Endothelial cell of umbilical vein (primary cell): Measurements from ENCODE around the gene MFSD6. TPM values are rescaled to one million over a fixed set of nuclear protein-coding genes. Genes with fewer than 3 reads are reported as not detected.

Experiments
- BruUV-seq: library from RNA; stranded (reverse); fragments of 400-500 nt; replicated peaks from 2 replicates; lab custom pipeline; 2021; lab: Mats Ljungman, UMichigan
- CTCF ChIA-PET: fragments of 300-600, 350-600 bp; sonication (Branson Sonifier 250); formaldehyde crosslinking; loops from one replicate; lab custom pipeline; 2021; ENCODE audit warnings: antibody characterized with exemption, inconsistent platforms; lab: Charles Lee
- POLR2A ChIA-PET: fragments of 300-600, 350-600 bp; sonication (Branson Sonifier 250); formaldehyde crosslinking; loops from one replicate; lab custom pipeline; 2021; ENCODE audit warnings: antibody characterized with exemption, inconsistent platforms; lab: Charles Lee
- DNase-seq: peaks from one replicate; pipeline ENCODE4 v3.0.0-alpha.2; 2011; ENCODE audit warnings: low read depth, low spot score
- FAIRE-seq: peaks from 2 replicates; lab custom pipeline; 2011; peaks lifted over from hg19 to GRCh38; lab: Jason Lieb, UNC
- H2AFZ ChIP-seq: 2 replicates; pipeline ENCODE4 v1.6.0; 2012; ENCODE audit warnings: low read depth, low read length, control low read depth, inconsistent platforms
- H3K27ac ChIP-seq: 2 replicates; pipeline ENCODE4 v1.5.1; 2011; ENCODE audit warnings: low read depth, mild to moderate bottlenecking, control low read depth, low read length, moderate library complexity; ENCODE audit not compliant: insufficient read depth
- H3K27me3 ChIP-seq, 2 experiments: 2 replicates each; pipeline versions ENCODE4 v1.6.0 to v1.6.1; 2011; ENCODE audit warnings: low read length in 2 of 2, mixed read lengths in 1 of 2; ENCODE audit not compliant: control insufficient read depth in 2 of 2, insufficient read depth in 2 of 2
- H3K36me3 ChIP-seq, 2 experiments: 2 replicates in 1 of 2; 3 replicates in 1 of 2; pipeline ENCODE4 v1.5.1; 2011; ENCODE audit warnings: low read length in 2 of 2, mild to moderate bottlenecking in 1 of 2, moderate library complexity in 1 of 2; ENCODE audit not compliant: control insufficient read depth in 2 of 2, insufficient read depth in 2 of 2; ENCODE audit errors: extremely low read depth in 1 of 2
- H3K4me1 ChIP-seq: 3 replicates; pipeline ENCODE4 v1.5.1; 2011; ENCODE audit warnings: mild to moderate bottlenecking, low read length; ENCODE audit not compliant: control insufficient read depth, insufficient read depth; ENCODE audit errors: extremely low read depth
- H3K4me2 ChIP-seq: 2 replicates; pipeline ENCODE4 v1.6.1; 2011; ENCODE audit warnings: low read length, control low read depth, mixed read lengths; ENCODE audit not compliant: insufficient read depth
- H3K4me3 ChIP-seq, 3 experiments: fragments of 200-600 bp in 1 of 3; sonication (generic), shearing (Covaris generic) in 1 of 3; replicated peaks in 1 of 3; 2 replicates each; pipeline ENCODE4 v1.5.1; 2011 to 2016; ENCODE audit warnings: control low read depth in 3 of 3, low read length in 3 of 3, mild to moderate bottlenecking in 2 of 3, inconsistent platforms in 1 of 3, low read depth in 1 of 3, moderate library complexity in 1 of 3; ENCODE audit not compliant: insufficient read depth in 1 of 3
- H3K79me2 ChIP-seq: 2 replicates; pipeline ENCODE4 v1.6.0; 2012; ENCODE audit warnings: low read length, inconsistent platforms; ENCODE audit not compliant: control insufficient read depth, insufficient read depth
- H3K9ac ChIP-seq: replicated peaks from 2 replicates; pipeline ENCODE3; 2011; ENCODE audit warnings: low read length, control low read depth; ENCODE audit not compliant: insufficient read depth; ENCODE audit errors: extremely low read depth
- H3K9me1 ChIP-seq: replicated peaks from 3 replicates; pipeline ENCODE4 v1.6.0; 2011; ENCODE audit warnings: mild to moderate bottlenecking, low read length; ENCODE audit not compliant: control insufficient read depth, insufficient read depth; ENCODE audit errors: extremely low read depth
- H3K9me3 ChIP-seq: replicated peaks from 2 replicates; pipeline ENCODE4 v1.5.1; 2012; ENCODE audit warnings: low read length, inconsistent platforms; ENCODE audit not compliant: control insufficient read depth, insufficient read depth
- H4K20me1 ChIP-seq: replicated peaks from 2 replicates; pipeline ENCODE3; 2011; ENCODE audit warnings: mild to moderate bottlenecking, low read length; ENCODE audit not compliant: control insufficient read depth, insufficient read depth; ENCODE audit errors: extremely low read depth
- EZH2 ChIP-seq: IDR thresholded peaks from 2 replicates; pipeline ENCODE4 v1.6.1; 2012; ENCODE audit warnings: borderline replicate concordance, low read depth, mild to moderate bottlenecking, moderate library complexity, low read length, inconsistent platforms; ENCODE audit not compliant: severe bottlenecking
- FOS ChIP-seq: IDR thresholded peaks from 2 replicates; pipeline ENCODE4 v1.6.1; 2011; ENCODE audit warnings: mild to moderate bottlenecking, low read length, moderate library complexity, borderline replicate concordance; ENCODE audit not compliant: insufficient read depth
- GATA2 ChIP-seq: IDR thresholded peaks from 2 replicates; pipeline ENCODE4 v1.7.0; 2011; ENCODE audit warnings: low read depth, mild to moderate bottlenecking, moderate library complexity, mixed read lengths, low read length; ENCODE audit not compliant: insufficient read length, insufficient read depth
- JUN ChIP-seq: IDR thresholded peaks from 2 replicates; pipeline ENCODE4 v1.6.1; 2011; ENCODE audit warnings: borderline replicate concordance, low read depth; ENCODE audit not compliant: insufficient read length, insufficient read depth
- MAX ChIP-seq: IDR thresholded peaks from 2 replicates; pipeline ENCODE4 v1.6.1; 2011; ENCODE audit not compliant: insufficient read depth, insufficient read length
- MYC ChIP-seq: IDR thresholded peaks from one replicate; pipeline ENCODE4 v1.6.1; 2011; ENCODE audit warnings: mild to moderate bottlenecking, low read depth, low read length
- POLR2A ChIP-seq: IDR thresholded peaks from 2 replicates; pipeline ENCODE4 v1.6.1; 2012; ENCODE audit warnings: low read depth, mild to moderate bottlenecking, control low read depth, low read length
- POLR2AphosphoS5 ChIP-seq: IDR thresholded peaks from 2 replicates; pipeline ENCODE4 v1.6.1; 2012; ENCODE audit warnings: low read depth, mild to moderate bottlenecking, control low read depth, low read length, moderate library complexity; ENCODE audit not compliant: insufficient read depth
- dilution Hi-C: fragments of 300-500 bp; cut with MboI; formaldehyde crosslinking; loops from one replicate; pipeline ENCODE4 v1.15.0; 2019; ENCODE audit warnings: low sequenced_read_pairs; ENCODE audit not compliant: extremely low pct_ligation_motif_present
- intact Hi-C: fragments of 100-400 bp; cut with micrococcal nuclease; formaldehyde crosslinking; loops from one replicate; pipeline ENCODE4 v1.10.0; 2022
- polyA plus RNA-seq, 4 experiments: library from polyadenylated mRNA; depleted of rRNA in 3 of 4; stranded (reverse) in 3 of 4; unstranded in 1 of 4; fragments of >200 nt; gene quantifications; 2 replicates each; pipeline versions ENCODE4 v1.2.1 to v1.2.3, GENCODE V29; 2011 to 2012; ENCODE audit warnings: missing spikeins in 1 of 4
- total RNA-seq: library from RNA; stranded (reverse); gene quantifications from 2 replicates; pipeline ENCODE4 v1.2.3, GENCODE V29; 2021
- TF ChIP-seq, protein P1 (sequence below), 2 donors: IDR thresholded peaks; 1 replicate in 1 of 2; 2 replicates in 1 of 2; pipeline ENCODE4 v1.5.1; 2011; ENCODE audit warnings: low read length in 2 of 2, mild to moderate bottlenecking in 2 of 2, moderate library complexity in 2 of 2, control low read depth in 1 of 2, inconsistent platforms in 1 of 2, low read depth in 1 of 2; ENCODE audit not compliant: insufficient read depth in 1 of 2; ENCODE audit errors: extremely low read depth in 1 of 2

MFSD6 gene
- total and polyA plus RNA-seq, 2 donors (not counting 3 experiments of a cell fraction or from before 2014, with no cell fraction given) = 4.3 to 4.5 TPM

DNA sequence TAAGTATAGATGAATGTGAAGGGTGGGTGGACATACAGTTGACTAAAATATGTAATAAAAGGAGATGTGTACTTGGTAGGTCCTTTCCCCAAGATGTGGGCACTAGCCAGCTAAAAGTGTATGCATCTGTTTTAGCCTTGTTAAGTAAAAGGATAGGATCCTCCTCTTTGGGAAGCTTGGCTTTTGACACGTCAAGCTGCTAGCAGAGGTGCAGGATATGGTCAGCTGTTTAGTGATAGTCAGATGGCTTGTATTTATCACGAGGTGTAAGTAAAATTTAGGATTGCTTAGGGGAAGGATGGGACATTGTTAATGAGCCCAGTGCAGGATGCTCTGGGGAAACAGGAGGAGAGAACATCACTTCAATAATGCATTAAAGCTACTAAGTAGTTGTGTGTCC is 1.5 kb downstream of the MFSD6 start:
- CTCF ChIA-PET = no interaction called here
- Histone ChIP-seq H3K27ac (no peak overlapping the region), H3K9me3 (no peaks in the 10 kb centered on the region), H3K4me3 (no peak overlapping the region), H3K9ac (no peak overlapping the region), H4K20me1 (no peaks in the 10 kb centered on the region), H2AFZ (no peak overlapping the region), H3K27me3 (peaks cover 17 to 25% of the 10 kb centered on the region in 2 experiments), H3K4me2 (no peak overlapping the region), H3K36me3 (no peaks in the 10 kb centered on the region), H3K4me1 (peaks cover 13% of the 10 kb centered on the region), H3K9me1 (no peaks in the 10 kb centered on the region), H3K79me2 (no peaks in the 10 kb centered on the region)
- TF ChIP-seq POLR2A (no peak), GATA2 (no peak)
- TF ChIP-seq, protein P1, sequence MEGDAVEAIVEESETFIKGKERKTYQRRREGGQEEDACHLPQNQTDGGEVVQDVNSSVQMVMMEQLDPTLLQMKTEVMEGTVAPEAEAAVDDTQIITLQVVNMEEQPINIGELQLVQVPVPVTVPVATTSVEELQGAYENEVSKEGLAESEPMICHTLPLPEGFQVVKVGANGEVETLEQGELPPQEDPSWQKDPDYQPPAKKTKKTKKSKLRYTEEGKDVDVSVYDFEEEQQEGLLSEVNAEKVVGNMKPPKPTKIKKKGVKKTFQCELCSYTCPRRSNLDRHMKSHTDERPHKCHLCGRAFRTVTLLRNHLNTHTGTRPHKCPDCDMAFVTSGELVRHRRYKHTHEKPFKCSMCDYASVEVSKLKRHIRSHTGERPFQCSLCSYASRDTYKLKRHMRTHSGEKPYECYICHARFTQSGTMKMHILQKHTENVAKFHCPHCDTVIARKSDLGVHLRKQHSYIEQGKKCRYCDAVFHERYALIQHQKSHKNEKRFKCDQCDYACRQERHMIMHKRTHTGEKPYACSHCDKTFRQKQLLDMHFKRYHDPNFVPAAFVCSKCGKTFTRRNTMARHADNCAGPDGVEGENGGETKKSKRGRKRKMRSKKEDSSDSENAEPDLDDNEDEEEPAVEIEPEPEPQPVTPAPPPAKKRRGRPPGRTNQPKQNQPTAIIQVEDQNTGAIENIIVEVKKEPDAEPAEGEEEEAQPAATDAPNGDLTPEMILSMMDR (IDR thresholded peaks at IDR 0.05; ENCODE audit: extremely low read depth in 1 of 2, insufficient read depth in 1 of 2, low read depth in 1 of 2, low read length in 2 of 2) = no peak
- BruUV-seq = no TSS peak
- dilution Hi-C loops = no loop called here
- POLR2A ChIA-PET = no interaction called here
- no peak for DNase-seq
- FAIRE-seq = no peak
- intact Hi-C loops = no loop called here

DNA sequence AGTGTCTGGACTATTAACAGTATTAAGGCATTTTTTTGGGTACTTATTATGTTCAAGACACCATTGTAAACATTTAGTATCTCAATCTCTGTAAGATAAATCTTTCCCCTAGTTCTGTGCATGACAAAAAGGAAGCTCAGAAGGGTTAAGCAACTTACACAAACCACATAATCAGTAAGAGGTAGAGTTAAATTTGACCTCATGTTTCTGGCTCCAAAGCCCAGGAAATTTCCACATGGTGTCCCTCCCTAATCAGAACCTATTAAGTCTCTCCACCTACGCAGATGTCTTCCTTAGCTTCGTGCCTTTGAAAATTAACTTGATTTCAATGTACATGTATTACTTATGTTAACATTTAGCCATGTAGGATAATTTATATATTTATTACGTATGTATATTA is 2.0 kb downstream of the MFSD6 start:
- no peaks in the 10 kb centered on the region for H3K79me2 ChIP-seq
- intact Hi-C loops (no loop called here), dilution Hi-C loops (no loop called here)
- no TSS peak for BruUV-seq
- H3K9me3 ChIP-seq = no peaks in the 10 kb centered on the region
- FAIRE-seq = no peak
- peaks cover 17 to 25% of the 10 kb centered on the region in 2 experiments for H3K27me3 ChIP-seq
- TF ChIP-seq JUN = no peak
- TF ChIP-seq, protein P1 (IDR thresholded peaks at IDR 0.05; ENCODE audit: extremely low read depth in 1 of 2, insufficient read depth in 1 of 2, low read depth in 1 of 2, low read length in 2 of 2) = no peak
- TF ChIP-seq MAX = no peak
- TF ChIP-seq POLR2AphosphoS5 = no peak
- TF ChIP-seq MYC = no peak
- TF ChIP-seq FOS = no peak
- no peak for TF ChIP-seq GATA2
- TF ChIP-seq EZH2 = no peak
- no peak for TF ChIP-seq POLR2A
- H3K4me3 ChIP-seq = no peak overlapping the region
- no peaks in the 10 kb centered on the region for H3K9me1 ChIP-seq
- no peak for DNase-seq
- no peaks in the 10 kb centered on the region for H4K20me1 ChIP-seq
- H3K36me3 ChIP-seq = no peaks in the 10 kb centered on the region
- H3K27ac ChIP-seq = no peak overlapping the region
- POLR2A ChIA-PET = no interaction called here
- peaks cover 13% of the 10 kb centered on the region for H3K4me1 ChIP-seq
- H3K9ac ChIP-seq = no peak overlapping the region
- CTCF ChIA-PET = interaction anchor here (1.5 kb wide), 1 partner anchor 23 kb away, joined by 5 read pairs; no protein-coding TSS in a partner anchor
- no peak overlapping the region for H2AFZ ChIP-seq
- no peak overlapping the region for H3K4me2 ChIP-seq
